ENCODE results near the gene PUM1.

Gene PUM1

DNA sequence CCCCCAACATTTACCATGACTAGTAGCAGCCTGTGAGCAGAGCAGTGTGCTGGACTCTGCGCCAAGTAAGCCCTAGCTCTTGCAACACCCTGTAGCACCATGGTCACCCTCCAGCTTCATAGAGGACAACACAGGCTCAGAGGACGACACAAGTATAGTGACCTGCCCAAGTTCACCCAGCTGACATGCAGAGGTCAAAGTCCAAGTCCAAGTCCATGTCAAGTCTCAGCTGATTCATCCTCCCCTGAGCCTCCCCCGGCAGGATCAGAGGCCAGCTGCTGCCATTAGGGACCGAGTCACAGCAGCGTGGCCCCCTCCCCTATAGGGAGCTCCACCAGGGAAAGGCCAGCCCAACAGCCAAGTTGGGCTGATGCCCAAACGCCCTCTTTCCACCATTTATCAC, 172.8 kb downstream of the PUM1 start:
- no peak for DNase-seq (ENCODE audit: low read depth)

DNA sequence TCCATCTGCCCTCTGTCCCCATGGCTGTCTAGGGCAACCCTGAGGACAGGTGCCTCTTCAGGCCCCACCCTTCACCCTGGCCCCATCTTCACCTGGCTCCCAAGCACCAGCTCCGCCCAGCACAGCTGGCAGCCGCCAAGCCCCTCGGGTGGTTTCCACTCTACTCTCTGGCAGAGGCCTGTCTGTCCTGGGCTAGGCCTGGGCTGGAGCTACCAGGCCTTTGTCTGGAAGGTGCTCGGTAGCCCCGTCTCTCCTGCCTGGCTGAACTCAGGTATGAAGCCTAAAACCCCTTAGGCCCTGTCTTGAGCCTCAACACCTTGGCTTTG, 174.3 kb downstream of the PUM1 start:
- no peak for DNase-seq (ENCODE audit: low read depth)

DNA sequence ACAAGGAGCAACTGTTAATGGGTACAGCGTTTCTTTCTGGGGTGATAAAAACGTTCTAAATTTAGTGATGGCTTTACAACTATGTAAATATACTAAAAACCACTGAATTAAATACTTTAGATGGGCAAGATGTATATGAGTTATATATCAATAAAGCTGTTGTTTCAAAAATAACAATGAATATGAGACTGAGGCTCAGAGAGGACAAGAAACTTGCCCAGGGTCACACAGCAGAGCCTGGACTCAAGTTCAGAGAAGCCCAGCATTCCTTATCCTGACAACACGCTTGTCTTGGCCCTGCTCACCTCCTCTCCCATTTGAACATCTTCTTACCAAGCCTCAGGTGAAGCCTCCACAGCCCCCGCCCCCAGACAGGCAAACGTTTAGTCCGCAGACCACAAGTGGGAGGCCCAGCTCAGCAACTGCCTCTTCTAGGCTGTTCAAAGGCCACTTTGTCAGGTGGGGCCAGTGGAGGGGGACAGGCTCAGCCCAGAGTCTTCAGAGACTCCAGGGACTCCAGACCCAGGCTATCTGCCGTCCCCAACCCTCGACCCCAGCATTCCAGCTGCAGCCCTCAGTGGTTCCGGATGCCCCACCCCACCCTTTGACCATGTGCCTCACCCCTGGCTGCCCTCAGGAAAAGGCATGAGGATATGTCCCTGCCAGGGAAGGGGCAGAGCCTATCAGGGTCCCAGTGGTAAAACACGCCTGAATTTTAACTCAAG, 174.9 kb downstream of the PUM1 start:
- no peak for DNase-seq (ENCODE audit: low read depth)

DNA sequence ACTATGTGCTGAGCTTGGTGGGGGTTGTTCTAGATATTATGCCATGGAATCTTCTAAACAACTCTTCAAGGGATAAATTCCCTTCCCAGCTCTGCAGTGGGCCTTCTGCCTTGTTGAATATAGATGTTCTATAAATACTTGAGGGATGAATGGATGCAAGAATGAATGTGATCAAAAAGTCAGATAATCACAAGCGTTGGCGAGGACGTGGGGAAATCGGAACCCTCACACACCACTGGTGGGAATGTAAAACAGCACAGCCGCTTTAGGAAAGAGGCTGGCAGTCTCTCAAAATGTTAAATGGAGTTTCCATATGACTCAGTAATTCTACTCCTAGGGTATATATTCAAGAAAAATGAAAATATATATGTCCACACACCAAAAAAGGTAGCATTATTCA, 176.0 kb downstream of the PUM1 start:
- no peak for DNase-seq (ENCODE audit: low read depth)

DNA sequence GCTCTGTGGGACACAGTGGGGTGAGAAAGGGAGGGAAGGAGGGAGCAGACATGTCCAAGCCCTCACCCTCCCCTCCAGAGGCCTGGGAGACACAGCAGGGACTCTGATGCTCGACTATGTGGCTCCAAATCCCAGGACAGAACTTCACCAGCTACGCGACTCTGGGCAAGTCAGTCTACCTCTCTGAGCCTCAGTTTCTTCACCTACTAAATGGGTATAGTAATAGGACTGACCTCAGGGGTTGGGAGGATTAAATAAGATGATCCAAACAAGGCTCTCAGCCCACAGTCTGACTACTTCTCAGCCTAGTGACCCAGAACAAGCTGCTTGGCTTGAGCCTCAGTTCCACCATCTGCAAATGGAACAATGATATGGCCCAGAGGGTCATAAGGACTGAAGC, 176.5 kb downstream of the PUM1 start:
- DNase-seq (ENCODE audit: low read depth) = no peak

DNA sequence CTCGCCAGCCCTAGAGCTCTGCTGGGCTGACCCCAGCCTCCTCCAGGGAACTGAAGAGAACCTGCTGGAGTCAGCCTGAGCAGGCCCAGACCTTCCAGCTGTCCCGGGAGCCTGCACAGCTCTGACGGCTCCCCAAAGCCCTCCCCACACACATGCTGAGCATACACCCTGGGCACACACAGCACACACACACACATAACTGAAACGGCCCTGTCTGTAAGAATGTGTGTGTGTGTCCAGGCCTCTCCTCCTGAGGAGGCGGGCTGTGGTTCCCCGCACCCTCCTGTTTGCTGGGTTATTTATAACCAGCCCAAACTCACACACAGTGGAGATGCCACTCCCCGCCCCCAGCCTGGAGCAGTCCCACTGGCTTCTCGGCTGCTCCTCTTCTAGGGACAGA, 177.1 kb downstream of the PUM1 start:
- no peak for DNase-seq (ENCODE audit: low read depth)

DNA sequence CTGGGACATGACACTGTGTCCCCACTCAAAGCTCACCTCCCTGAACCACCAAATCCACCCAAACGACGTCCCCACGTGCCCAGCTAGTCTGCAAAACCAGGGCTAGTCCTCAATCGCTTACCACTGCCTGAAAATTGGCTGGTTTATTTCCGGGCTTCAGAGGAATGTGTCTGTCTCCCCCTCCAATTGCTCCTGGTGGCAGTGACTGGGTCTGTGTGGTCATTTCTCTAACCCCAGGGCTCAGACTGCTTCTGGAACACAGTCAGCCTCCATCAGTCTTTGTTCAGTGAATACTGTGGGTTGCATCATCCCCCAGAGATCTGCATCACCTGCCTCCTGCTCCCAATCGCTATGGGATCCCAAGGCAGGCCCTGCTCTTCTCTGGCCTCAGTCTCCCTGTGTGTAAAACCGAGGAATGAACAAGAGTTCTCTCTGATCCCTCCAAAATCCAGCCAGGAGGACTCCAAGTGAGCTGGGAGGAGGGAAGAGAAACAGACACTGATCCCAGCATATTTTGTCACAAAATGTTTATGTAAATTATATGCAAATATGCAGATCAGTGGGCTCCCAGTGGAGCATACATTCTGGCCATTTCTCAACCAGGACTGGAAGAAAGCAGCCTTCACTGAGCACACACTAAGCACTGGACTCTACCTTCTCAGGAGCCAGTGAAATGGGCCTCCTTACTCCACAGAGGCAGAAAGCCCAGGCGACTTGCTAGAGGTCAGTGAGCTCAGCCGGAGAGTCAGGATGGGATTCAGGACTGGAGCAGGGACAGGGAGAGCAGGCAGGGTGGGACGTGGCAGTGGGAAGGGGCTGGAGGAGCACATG, 177.8 kb downstream of the PUM1 start:
- no peak for DNase-seq (ENCODE audit: low read depth)

DNA sequence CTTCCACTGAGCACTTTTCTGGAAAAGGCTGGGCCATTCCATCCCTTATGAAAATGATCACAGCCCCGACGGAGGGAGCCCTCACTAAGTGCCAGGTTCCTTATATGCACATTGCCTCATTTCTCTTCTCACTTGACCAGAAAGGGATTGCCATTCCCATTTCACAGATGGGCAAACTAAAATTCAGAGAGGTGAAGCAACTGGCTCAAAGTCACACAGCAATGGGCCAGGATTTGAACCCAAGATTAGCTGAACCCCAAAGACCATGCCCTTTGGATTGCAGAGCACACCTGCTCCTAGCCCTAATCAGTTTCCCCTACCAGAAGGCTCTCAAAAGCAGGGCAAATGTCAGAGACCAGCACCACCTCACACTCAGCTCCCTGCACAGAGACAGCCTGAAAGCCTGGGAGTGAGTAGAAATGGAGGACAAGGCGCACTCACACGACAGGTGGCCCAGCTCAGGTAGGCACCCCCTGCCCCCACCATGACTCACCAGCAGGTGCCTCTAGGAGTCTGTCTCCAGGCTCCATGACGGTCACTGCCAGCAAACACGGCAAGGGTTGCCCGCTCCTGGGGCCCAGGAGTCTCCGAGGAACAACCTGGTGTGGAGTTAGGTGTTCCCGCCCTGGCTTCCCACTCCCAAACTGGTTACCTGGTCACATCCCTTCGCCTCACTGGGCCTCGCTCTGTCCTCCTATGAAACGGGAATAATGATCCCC, 178.6 kb downstream of the PUM1 start:
- DNase-seq (ENCODE audit: low read depth) = no peak

DNA sequence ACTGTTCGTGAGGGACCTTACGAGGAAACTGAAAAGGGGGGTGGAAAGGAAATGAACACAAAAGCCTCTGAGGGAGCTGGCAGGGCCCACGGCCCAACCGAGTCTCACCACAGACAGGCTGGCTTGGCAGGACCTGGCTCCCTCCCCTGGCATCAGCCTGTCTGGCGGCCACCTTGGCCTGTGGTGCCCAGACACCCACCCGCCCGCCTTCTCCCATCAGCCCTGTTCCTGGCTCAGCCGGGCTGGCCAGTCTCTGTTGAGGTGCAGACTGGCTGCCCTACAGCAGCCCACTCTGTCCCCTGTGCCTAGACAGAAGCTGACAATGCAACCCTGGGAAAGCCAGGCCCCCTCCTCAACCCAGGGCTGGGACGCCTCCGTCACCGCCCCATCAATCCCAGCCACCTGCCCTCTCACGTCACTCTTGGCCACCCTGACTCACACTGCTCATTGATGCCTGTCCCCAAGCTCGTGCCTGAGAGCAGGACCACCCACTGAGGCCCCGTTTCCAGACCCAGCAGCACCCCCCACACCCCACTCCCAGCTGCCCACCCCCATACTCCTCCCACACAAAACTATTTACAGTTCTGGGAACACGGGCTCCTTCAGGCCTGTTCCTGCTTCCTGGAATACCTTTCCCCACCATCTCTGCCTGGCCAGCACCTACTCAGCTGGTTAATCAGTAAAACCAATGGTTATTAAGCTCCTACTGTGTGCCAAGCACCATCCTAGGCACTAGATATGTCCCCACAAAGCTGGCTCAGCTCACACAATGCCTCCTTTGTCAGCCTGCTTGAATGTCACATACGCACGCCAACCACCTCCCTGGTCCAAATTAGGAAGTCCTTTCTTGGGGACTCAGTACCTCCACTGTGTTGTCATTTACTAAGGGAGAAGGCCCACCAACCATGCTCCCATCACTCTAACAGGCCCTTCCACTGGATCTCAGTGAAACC, 179.7 kb downstream of the PUM1 start:
- no peak for DNase-seq (ENCODE audit: low read depth)

DNA sequence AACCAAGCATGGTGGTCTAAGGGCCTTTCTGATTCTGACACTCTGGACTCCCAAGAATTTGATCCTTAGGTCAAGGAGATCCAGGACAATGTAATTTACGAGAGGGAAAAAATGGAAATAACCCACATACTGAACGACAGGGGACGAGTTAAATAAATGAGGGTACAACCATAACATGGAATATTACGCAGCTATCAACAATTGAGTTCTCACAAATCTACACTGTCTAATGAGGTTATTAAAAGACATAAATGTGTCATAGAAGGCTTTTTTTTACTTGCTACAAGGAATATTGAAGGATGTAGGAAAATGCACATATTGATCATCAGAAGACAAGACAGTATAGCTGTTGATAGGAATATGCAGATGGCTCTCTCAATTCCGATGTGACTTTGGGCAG, 180.8 kb downstream of the PUM1 start:
- DNase-seq (ENCODE audit: low read depth) = no peak

DNA sequence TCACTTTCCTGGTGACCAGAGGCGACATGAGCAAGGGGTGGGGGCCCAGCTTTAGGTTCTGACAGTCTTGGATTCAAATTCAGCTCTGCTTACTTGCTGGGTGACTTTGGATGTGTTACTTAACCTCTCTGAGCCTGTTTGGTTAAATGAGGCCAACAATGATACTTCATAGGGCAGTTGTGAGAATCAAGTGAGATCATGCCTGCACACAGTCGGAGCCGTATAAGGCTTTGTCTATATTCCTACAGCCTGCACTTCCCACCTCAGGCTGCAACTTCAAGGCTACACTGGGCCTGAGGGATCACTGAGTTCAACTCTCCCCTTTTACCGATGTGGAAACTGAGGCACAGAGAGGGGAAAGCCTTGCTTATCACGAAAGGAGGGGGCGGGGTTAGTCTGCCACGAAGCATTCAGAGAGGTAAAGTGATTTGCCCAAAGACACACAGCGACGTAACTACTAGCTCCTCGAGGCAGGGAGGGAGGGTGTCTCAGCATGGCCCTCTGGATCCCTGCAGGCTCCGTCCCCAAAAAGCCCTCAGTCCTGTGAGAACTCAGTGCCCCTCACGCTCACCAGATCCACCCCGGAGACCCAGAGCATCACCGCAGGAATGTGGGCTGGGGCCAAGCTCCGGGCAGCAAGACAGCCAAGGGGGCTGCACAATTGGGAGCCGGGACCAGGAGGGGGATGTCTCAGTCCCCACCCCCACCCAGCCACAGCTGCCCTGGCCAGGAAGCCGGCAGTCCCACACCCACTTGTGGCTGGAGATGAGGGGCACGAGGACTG, 181.9 kb downstream of the PUM1 start:
- DNase-seq (ENCODE audit: low read depth) = no peak

DNA sequence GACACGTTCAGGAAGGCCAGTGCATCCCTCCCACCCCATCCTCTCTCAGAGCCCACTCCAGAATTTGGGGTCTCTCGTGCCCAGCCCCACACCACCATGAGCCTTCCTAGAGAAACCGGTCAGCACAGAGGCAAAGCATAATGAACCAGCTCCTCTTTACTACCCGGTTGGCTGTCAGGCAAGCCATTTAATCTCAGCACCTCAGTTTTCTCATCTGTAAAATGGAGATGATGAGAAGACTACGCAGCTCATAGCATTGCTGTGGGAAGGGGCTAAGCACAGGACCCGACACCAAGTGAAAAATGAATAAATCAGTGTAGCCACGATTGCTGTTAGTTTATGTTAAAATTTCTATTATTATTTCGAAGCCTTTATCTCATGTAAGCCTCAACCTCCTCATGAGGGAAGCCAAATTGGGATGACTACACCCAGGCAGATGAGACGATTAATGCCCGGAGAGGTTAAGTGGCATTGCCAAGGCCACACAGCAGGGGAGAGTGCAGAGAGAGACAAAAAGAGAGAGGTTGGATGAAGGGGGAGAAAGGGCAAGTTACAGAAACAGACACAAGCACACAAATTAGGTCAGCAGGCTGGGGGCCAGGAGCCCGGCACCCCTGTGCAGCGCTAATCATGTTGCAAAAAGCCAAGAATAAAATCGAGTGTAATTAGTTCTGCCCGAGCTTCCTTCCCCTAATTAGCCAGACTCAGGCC, 182.7 kb downstream of the PUM1 start:
- DNase-seq (ENCODE audit: low read depth) = no peak
